Superior temporal gyrus (tissue), 1 donor: ENCODE measurements around the gene PNLIPRP1.

Source experiments
- DNase-seq: peaks from one replicate; pipeline ENCODE4 v3.0.0-alpha.2; 2016; ENCODE audit errors: extremely low spot score

Gene PNLIPRP1

GRCh38 chr10:116599991-116600390 lies 9.2 kb downstream of the PNLIPRP1 start:
- no peak for DNase-seq

- no peak for DNase-seq
Measured at GRCh38 chr10:116602648-116603400, 12.1 kb downstream of the PNLIPRP1 start.

- DNase-seq = no peak
Measured at GRCh38 chr10:116606061-116606483, 15.3 kb downstream of the PNLIPRP1 start.

- DNase-seq = no peak
Measured at GRCh38 chr10:116607336-116607735, 16.6 kb downstream of the PNLIPRP1 start.

- no peak for DNase-seq
Measured at GRCh38 chr10:116608686-116609594, 18.2 kb downstream of the PNLIPRP1 start.

- DNase-seq = no peak
Measured at GRCh38 chr10:116610443-116611152, 19.8 kb downstream of the PNLIPRP1 start.

GRCh38 chr10:116611153-116611545 lies 20.4 kb downstream of the PNLIPRP1 start:
- no peak for DNase-seq

GRCh38 chr10:116612107-116612769 lies 21.5 kb downstream of the PNLIPRP1 start:
- no peak for DNase-seq

- DNase-seq = no peak
Measured at GRCh38 chr10:116613471-116613870, 22.7 kb downstream of the PNLIPRP1 start.

- no peak for DNase-seq
Measured at GRCh38 chr10:116614796-116615195, 24.0 kb downstream of the PNLIPRP1 start.

- no peak for DNase-seq
Measured at GRCh38 chr10:116615199-116615776, 24.5 kb downstream of the PNLIPRP1 start.

- DNase-seq = no peak
Measured at GRCh38 chr10:116620423-116621400, 30.0 kb downstream of the PNLIPRP1 start, which contains the start of gene PNLIPRP2. Gene PNLIPRP2, plus strand, starts transcription at chr10:116620953.

GRCh38 chr10:116621476-116621875 lies 30.7 kb downstream of the PNLIPRP1 start:
- DNase-seq = no peak

GRCh38 chr10:116621934-116622655 lies 31.3 kb downstream of the PNLIPRP1 start:
- no peak for DNase-seq

GRCh38 chr10:116625845-116626244 lies 35.1 kb downstream of the PNLIPRP1 start:
- DNase-seq = no peak

- no peak for DNase-seq
Measured at GRCh38 chr10:116626815-116627214, 36.1 kb downstream of the PNLIPRP1 start.

GRCh38 chr10:116627386-116627933 lies 36.7 kb downstream of the PNLIPRP1 start:
- no peak for DNase-seq

GRCh38 chr10:116629340-116629739 lies 38.6 kb downstream of the PNLIPRP1 start:
- no peak for DNase-seq

- DNase-seq = no peak
Measured at GRCh38 chr10:116630020-116630419, 39.3 kb downstream of the PNLIPRP1 start.
